Medulla oblongata (tissue), 1 donor: Measurements from ENCODE around the gene PPM1E.
"Not testable (repeated sequence)": the region's sequence is repeated elsewhere in the genome, so short reads cannot be mapped to it uniquely, and the experiment has no call there.

Experiments
- DNase-seq: peaks from one replicate; pipeline ENCODE4 v3.0.0-alpha.2; 2015; ENCODE audit errors: extremely low spot score

The PPM1E gene

DNA sequence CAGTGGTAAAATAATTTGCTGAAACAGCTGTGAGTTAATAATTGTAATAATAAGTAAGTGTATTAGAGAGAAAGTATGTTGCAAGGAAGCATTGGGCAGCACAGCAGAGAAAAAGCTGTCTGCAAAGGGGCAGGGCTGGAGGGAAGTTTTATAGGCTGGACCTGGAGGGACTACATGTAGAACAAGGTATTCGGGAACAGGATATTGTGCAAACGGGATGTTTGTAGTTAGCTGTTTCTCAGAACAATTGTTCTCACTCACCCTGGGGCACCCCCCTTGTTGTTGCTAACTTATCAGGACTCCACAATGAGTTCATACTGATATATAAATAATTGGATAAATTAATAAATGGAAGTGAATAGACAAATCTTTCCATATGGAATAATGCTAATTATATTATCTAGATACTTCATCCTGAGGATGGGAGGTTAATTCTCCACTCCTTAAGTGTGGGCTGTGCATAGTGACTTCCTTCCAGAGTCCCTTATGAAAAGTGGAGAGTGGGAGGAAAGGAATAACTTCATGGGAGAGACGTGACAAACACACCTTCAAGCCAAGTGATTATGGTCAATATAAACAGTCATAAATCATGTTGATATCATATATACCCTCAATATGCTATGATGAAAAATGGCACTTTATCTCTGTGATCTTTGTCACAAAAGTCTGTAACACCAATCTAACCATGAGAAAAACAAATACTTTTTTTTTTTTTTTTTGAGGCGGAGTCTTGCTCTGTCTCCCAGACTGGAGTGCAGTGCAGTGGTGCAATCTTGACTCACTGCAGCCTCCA, 85.4 kb downstream of the PPM1E start:
- DNase-seq = no peak

DNA sequence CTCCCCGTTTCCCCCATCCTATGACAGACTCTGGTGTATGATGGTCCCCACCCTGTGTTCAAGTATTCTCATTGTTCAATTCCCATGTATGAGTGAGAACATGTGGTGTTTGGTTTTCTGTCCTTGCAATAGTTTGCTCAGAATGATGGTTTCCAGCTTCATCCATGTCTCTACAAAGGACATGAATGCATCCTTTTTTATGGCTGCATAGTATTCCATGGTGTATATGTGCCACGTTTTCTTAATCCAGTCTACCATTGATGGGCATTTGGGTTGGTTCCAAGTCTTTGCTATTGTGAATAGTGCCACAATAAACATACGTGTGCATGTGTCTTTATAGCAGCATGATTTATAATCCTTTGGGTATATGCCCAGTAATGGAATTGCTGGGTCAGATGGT, 90.8 kb downstream of the PPM1E start:
- not testable (repeated sequence) for DNase-seq

DNA sequence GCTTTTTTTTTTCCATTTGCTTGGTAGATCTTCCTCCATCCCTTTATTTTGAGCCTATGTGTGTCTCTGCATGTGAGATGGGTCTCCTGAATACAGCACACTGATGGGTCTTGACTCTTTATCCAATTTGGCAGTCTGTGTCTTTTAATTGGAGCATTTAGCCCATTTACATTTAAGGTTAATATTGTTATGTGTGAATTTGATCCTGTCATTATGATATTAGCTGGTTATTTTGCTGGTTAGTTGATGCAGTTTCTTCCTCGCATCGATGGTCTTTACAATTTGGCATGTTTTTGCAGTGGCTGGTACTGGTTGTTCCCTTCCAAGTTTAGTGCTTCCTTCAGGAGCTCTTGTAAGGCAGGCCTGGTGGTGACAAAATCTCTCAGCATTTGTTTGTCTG, 94.5 kb downstream of the PPM1E start:
- not testable (repeated sequence) for DNase-seq

DNA sequence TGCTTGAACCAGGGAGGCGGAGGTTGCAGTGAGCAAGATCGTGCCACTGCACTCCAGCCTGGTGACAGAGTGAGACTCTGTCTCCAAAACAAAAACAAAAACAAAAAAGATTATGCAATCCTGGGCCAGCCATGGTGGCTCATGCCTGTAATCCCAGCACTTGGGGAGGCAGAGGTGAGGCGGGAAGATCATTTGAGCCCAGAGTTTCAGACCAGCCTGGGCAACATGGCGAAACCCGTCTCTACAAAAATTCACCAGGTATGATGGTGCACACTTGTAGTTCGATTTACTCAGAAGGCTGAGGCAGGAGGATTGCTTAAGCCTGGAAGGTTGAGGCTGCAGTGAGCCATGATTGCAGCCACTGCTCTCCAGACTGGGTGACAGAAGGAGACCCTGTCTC, 109.6 kb downstream of the PPM1E start:
- DNase-seq = no peak

DNA sequence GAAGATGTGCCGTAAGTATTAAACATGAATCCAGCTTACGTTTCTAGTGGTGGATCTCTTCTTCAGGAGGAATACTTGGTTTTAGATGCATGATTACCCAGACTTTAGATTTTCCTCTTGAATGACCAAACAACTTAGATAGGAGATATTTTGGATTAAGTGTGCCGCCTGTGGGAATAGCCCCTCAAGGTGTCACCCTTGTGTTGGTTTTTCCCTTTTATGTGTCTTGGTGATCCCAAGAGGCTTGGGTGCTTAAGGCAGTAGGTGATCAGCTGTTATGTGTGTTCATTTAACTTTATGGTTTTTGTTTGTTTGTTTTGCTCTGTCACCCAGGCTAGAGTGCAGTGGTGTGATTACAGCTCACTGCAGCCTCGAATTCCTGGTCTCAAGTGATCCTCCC, 115.1 kb downstream of the PPM1E start:
- no peak for DNase-seq

DNA sequence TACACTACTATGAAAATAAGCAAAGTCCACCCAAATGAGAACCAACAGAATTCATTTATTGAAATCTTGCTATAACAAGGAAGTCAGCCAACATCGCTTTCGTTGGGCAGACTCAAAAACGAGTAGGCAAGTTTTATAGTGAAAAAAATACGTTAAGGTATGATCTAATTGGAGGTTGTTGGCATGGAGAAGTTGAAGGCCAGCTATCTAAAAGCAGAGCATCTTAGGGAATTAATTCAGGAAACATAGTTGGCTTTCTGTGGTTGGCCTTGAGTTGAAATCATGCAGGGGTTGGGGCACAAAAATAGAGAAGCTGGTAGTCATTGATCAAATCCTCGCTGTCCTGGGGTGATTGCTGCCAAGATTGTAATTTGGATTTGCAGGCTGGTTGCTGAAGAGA, 118.3 kb downstream of the PPM1E start:
- no peak for DNase-seq

DNA sequence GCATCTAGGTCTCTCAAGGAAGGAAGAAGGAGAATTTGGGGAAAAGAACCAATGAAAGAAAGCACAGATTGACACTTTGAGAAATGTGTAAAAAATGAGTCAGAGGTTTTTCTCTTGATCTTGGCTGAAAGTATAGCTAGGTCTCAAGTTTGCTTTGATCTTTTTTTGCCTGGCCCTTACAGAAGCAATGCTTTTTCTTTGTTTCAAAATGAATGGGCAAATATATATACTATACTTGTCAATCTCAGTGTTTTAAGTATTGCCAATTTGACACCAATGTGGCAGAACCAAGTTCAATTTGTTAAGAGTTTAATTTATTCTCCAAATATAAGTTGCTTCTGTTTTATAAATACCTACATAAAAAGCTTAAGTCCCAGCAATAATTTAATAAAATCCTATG, 119.6 kb downstream of the PPM1E start:
- no peak for DNase-seq

DNA sequence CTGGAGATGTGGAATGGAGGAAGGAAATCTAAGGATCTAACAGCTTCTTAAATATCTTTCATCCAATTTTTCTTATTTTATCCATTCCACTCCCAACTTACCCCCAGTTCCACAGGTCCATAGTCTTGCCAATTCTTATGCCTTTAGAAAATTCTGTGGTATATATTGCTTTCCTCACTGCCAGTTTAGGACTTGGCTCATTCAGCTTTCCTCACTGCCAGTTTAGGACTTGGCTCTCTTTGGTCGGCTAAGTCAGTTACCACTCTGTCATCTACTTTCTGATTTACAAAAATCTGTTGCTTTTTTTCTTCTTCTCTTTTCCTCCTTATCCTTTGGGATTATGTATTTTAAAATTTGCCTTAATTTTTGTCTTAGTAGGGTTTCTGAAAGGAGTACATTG, 128.5 kb downstream of the PPM1E start:
- no peak for DNase-seq

DNA sequence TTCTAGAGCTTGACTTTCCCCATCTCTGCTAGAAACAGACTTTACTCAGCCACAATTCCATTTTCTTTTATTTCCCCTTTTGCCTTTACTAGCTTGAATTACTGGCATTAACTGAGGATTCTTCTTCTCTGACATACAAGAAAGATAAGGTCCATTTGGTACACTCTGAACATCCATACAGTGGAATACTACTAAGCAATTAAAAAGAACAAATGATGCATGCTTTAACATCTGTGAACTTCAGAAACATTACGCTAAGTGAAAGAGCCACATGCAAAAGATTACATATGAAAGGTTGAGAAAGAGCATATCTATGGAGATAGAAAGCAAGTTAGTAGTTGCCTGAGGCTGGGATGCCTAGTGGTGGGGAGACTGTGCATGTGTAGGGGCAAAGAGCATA, 130.9 kb downstream of the PPM1E start:
- no peak for DNase-seq

DNA sequence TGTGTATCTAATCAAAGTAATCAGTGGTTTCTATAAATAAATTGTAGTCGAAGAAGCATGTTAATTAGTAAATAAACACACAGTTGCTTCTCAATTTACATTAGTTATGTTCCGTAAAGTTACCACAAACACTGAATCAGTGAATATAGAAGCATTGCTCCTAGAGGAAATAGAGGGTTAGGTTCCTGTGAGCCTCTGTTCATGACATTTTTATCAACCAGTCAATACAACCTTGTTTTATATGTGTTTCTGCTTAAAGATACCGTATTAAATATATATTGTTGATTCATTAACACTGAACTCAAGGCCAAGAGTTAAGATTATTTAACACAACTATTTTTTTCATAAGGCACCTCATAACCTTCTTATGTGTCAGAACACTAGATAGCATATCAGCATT, 134.3 kb downstream of the PPM1E start:
- no peak for DNase-seq

DNA sequence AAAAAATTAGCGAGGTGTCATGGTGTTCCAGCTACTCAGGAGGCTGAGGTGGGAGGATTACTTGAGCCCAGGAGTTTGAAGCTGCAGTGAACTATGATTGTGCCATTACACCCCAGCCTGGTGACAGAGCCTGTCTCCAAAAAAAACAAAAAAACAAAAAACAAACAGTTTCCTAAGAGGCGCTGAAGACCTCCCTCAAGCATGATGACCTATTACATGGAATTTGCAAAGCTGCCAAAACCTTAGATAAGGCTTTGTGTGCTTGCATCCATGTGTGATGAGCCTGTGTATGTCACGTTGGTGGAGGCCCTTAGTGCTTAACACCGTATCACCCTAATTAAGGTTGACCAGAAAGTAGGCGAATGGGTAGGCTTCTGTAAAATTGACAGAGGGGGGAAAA, 143.5 kb downstream of the PPM1E start:
- no peak for DNase-seq

DNA sequence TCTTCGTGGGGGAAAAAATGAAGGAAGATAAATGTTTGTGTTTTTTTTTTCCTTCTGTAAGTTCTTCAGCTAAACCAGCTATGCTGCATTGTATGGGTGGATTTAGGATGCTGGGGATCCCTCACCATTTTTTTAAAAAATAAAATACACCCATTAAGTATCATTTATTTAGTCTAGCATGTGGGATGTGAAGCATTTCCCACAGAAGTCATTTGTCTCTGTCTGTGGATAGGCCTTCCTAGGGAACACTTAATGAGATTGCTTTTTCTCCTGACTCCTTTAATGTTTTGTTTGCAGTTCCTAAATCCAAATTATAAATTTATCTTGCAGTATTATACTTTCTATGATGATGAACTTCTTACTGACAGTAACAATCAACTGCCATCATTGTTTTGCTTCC, 146.7 kb downstream of the PPM1E start:
- DNase-seq = no peak

DNA sequence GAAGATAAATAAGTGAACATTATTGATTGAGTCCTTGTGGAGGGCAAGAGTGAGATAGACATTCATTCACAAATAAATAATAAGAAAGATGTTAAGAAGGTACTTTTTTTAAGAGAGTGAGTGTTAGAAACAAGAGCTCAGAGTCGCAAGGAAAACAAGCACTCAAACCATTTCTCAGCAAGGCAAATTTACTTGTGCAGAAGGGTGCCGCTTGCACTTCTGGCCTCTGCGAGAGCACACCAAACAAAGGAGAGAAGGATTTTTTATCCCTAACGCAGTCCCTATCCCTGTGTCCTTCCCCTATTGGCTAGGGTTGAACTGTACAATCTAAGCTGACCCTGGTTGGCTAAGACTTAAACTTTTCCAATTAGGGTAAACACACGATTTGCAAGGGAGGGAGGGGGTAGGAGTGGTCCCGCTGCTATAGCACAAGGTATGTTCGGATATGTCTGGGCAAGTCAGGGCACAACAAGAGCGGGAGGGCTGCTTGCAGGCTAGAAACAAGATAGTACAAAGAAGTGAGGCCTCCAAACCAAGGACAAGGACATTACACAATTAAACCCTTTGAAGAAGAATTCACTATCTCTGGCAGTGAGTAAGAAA, 156.2 kb downstream of the PPM1E start:
- DNase-seq = no peak

DNA sequence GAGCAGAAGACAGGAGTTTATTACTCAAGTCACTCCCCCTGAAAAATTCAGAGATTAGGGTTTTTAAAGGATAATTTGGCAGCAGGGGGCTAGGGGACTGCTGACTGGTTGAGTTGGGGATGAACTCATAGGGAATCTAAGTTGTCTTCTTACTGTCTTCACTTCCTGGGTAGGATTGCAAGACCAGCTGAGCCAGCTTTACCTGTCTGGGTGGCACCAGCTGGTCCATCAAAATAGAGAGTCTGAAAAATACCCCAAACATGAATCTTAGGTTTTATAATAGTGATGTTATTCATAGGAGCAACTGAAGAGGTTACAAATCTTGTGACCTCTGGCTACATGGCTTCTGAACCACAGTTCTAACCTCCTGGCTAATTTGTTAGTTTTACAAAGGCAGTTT, 157.9 kb downstream of the PPM1E start:
- no peak for DNase-seq

DNA sequence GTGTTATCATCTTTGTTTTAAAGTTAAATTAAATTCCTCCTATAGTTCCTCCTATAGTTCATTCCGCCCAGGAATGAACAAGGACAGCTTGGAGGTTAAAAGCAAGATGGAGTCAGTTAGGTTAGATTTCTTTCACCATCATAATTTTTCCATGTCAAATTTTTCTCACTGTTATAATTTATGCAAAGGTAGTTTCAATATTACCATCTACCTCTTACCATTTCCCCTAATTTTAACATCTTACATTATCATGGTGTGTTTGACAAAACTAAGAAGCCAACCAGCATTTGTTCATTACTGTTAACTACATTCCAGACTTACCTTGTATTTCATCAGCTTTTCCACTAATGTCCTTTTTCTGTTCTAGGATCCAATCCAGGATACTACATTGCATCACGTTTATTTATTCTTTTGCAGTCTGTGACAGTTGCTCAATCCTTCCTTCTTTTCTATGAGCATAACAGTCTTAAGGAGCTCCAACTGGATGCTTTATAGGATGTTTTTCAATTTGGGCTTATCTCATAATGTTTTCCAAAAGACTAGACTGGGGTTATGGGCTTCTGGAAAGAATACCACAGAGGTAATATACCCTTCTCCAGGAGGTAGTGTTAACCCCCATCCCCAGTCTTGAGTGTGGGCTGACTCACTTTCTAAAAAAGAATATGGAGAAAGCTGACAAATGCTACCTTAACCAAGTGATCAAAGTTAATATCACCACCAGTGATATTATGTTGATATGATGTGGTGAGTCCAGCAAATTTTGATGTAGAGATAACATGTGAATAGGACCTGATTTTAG, 158.5 kb downstream of the PPM1E start:
- DNase-seq = no peak

DNA sequence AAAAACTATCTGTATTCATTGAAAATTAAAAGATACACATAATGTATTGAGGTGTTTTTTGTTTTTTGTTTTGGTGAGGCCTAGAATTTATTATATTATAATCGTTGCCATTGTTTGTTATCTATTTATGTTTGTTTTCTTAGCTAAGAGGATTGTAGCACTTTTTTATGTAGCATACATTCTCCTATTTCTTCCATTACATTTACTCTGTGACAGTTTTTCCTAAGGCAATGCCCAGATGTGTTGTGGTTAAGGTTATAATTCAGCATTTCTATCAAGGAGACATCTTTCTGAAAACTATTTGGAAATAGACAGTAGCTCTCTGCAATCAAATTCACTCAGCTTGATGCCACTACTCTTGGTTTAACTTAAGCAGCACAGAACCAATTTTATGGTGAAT, 161.6 kb downstream of the PPM1E start:
- no peak for DNase-seq

DNA sequence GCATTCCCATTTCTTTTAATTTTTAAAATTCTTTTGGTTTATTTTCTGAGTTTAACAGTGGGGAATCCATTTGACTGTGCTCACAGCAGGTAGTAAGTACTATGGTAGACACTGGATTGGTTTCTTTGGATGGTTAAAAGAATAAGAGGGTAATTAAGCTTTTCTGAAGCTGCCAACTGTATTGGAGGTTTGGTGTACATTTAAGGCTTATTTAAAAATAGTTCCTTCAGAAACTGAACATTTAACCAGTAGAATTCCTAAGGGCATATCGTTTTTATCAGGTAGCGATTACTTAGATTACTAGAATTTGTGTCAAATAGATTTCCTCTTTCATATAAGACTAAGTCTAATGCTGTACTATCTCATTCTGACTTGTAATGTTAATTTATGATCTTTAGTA, 162.4 kb downstream of the PPM1E start:
- DNase-seq = no peak

DNA sequence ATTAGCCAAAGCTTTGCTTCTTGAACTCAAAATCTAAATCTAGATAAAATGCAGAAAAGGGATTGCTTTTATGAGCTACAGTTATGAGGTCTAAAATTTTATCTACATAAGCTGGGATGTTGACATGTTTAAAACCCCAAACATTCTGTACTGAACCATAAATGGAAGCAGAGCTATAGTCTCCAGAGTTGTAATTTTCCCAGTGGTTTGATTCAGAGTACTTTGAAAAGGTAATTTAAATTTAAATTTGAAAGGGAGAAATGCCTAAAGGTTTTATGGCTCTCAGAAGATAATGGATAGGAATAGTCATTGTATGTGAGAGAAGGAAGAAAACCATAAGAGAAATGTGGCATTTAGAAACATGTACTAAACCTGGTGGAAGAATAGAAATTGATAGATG, 163.2 kb downstream of the PPM1E start:
- no peak for DNase-seq

DNA sequence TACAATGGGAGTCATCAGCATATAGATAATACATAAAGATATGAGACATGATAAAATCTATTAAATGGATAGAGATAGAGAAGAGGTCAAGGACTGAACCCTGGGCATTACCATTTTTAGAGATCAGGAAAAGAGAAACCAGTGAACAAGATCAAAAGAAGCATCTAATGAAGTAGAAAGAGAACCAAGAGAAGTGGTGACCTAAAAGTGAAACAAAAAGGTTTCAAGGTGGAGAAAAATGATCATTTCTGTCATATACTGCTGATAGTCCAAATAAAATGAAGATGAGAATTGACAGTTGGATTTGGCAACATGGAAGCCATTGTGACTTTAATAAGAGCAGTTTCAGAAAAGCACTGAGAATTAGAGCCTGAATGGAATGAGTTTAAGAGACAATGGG, 165.1 kb downstream of the PPM1E start:
- no peak for DNase-seq

DNA sequence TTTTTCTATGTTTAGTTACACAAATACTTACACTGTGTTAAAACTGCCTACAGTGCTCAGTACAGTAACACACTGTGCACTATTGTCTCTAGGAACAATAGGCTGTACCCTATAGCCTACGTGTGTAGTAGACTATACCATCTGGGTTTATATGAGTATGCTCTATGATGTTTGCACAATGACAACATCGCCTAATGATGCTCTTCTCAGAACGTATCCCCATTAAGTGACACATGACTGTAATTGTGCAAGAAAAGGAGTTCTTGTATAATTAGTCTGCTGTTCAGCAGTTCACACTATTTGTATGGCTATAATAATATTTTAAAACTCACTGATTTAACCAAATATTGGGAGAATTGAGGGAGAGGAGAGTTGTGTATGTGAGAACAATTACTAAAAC, 177.3 kb downstream of the PPM1E start:
- DNase-seq = no peak

DNA sequence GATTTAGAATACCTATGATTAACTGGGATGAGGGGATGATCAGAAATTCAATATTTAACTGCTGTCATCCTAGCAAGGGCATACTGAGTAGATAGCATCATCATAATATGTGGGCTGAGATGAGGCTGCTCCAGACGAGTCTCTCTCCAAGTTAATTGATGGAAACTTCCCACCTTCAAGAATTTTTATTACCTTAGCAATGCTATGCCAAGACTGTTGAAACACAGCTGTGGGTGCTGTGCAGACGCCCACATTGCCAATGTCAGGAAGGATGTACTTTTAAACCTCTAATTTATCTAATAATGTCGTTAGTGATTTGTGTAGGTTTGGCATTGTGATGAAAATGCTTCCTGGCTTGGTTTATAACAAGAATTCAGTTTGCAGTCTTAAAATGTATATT, 180.6 kb downstream of the PPM1E start:
- DNase-seq = no peak

DNA sequence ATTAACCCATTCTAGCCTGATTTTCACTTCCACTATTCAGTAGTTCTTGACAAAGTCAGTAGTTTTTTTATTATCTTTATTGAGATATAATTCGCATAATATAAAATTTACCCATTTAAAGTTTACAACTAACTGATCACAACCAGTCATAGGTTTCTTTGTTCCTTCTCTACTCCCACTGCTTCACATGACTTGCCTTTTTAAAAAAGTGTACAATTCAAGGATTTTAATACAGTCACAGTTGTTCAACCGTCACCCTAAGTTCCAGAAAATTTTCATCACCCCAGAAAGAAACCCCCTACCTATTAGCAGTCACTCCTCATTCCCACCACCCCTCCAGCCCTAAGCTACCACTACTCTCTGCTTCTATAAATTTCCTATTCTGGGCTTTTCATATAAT, 188.5 kb downstream of the PPM1E start:
- DNase-seq = no peak

DNA sequence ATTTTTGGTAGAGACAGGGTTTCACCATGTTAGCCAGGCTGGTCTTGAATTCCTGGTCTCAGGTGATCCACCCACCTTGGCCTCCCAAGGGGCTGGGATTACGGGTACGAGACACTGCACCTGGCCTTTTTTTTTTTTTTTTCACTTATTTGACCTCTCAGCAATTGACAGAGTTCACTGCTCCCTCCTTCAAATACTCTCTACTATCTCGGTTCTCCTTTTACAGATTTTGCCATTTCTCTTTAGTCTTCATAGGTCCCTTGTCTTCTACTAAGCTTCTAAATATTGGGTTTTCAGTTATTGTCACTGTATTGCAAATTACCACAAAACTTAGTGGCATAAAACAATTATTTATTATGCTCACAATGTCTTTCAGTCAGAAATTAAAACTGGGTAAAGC, 191.8 kb downstream of the PPM1E start:
- DNase-seq = no peak
